NCI-H1417 (cell line): ENCODE data around the gene SPA17.

Experiments
- DNase-seq, 3 experiments: peaks; one replicate each; lab custom pipeline; 2025; lab: John Stamatoyannopoulos, UW

The SPA17 gene

GRCh38 chr11:124673333-124674167 is at the start of gene SPA17, which contains the start of gene SIAE:
SPA17 (plus strand) TSS chr11:124673904; CDS start chr11:124675265, 1,361 bp downstream.
SIAE (minus strand) TSS chr11:124673739; CDS start chr11:124673708, 31 bp downstream.
- peak; percentile 58 to 99 (median 94) for DNase-seq

GRCh38 chr11:124625504-124626168 is 48.1 kb upstream of the SPA17 start:
- no peak for DNase-seq

DNA sequence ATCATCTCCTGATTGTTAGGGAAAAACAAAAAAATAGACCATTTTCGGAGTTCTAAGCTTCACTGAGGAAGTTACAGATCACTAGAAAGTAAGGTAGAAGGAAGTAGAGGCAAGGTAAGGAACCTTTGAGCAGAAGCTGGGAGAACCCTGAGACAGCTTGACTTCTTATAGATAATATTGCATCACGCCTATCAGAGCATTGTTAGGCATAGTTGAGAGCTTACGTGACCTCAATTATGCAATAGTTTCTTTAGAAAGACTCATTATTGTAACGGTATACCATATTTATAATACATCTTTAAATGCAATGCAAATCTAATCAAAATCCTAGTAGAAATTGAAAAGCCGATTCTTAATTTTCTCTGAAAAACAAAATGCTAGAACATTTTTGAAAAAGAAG is 46.2 kb upstream of the SPA17 start:
- no peak for DNase-seq

DNA sequence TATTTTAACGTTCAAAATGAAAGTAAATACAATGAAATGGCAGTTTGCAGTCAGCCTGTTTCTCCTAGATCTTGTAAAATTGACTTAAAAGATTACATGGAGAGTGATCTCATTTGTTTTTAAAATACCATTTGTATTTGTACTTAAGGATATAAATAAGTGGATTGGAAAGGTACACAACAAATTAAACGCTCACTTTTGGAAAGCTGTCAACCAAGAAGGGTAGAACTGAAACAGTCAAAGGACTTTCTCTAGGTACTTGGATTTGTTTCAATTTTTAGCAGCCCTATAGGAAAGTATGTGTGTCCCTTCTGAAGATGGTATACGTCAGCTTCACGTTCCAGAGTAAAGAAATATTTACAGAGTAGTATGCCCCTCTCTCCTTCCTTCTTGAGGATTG is 43.7 kb upstream of the SPA17 start:
- no peak for DNase-seq

DNA sequence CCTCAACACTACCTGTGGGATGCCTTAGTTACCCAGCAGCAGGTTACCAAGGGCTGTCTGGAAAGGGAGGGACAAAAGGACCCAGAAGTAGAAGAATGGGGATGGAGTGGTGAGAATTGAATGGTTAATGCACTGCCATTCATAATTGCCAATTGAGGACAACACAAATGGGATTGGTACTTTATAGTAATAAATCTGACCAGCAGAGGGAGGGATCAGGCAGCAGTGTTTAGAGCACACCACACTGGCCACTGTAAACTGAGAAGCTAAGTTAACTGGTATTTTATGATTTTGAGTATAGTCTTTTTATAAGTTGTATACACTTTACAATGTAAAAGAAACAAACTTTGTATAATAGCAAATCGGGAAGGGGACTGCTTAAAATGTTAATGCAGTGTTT is 40.3 kb upstream of the SPA17 start:
- DNase-seq = peak in 1 of 3 experiments; percentile 20

GRCh38 chr11:124635932-124636331 is 37.8 kb upstream of the SPA17 start:
- DNase-seq = no peak

- DNase-seq = no peak
Measured at GRCh38 chr11:124638500-124638899, 35.2 kb upstream of the SPA17 start.

DNA sequence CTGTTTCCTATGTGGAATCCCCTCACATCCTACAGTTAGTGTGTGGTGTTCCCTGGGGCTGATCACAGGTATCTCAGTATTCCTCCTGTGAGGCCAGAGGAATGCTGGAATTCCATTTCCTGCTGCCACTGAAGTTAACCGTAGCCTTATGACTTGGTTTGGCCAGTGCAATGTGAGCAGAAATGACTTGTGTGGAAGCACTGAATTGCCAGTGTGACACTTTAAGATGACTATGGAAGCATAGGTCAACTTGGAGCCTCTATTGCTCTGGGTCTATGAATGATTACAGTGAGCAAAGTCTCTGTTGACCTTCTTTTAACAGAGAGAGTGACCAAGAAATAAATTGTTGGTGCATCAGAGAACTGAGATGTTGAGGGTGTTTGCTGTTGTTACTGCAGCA is 34.5 kb upstream of the SPA17 start:
- DNase-seq = no peak

DNA sequence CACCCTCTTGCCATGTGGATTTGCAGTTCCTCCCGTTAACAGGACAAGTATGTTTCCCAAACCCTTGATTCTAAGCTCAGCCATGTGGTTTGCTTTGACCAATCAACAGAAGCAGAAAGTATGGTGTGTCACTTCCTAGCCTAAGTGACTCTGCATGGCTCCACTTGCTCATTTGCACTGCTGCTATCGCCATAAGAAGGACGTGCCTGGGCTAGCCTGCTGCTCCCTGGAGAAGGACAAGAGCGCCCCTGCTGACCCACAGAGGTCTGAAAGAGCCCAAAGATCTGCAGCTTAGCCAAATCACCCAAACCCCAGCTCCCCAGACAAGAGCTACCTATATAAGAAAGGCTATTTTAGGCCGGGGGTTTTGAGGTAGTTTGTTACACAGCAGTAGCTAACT is 33.0 kb upstream of the SPA17 start:
- DNase-seq = no peak

- no peak for DNase-seq
Measured at GRCh38 chr11:124642628-124643027, 31.1 kb upstream of the SPA17 start.

- no peak for DNase-seq
Measured at GRCh38 chr11:124643042-124643604, 30.6 kb upstream of the SPA17 start.

DNA sequence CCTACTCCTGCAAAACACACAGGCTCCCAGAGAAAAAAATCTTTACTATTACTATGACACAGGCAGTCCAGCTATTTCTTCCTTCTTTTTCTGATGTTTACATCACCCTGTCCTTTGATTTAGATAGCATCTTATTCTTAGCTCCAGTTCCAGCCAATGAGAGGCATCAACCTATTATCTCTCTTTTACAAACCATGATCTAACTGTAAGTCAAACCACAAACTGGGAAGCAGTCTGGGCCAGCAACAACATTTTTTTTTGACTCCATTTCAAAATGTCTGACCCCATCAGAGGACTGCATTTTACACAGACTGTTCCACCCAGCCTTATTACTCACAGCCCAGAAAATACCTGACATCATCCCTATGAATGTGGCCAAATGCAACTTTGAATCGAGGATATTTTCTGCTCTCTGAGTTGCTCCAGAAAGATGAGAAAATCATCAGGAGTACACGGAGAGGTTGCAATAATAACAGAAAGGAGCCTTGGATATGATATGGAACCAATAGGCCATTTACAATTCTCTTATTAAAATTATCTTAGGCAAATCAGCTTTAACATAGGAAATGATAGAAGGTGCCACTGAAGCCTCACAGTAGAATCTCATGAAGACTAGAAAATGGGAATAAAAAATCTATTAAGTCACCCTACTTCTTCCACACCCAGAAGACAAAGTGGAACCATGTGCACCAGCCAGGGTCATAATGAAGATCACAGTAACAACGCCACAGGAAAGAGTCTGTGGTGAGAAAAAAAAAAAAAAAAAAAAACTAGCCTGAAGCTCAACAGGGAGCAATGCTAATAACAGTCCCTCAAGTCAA is 29.9 kb upstream of the SPA17 start:
- no peak for DNase-seq

DNA sequence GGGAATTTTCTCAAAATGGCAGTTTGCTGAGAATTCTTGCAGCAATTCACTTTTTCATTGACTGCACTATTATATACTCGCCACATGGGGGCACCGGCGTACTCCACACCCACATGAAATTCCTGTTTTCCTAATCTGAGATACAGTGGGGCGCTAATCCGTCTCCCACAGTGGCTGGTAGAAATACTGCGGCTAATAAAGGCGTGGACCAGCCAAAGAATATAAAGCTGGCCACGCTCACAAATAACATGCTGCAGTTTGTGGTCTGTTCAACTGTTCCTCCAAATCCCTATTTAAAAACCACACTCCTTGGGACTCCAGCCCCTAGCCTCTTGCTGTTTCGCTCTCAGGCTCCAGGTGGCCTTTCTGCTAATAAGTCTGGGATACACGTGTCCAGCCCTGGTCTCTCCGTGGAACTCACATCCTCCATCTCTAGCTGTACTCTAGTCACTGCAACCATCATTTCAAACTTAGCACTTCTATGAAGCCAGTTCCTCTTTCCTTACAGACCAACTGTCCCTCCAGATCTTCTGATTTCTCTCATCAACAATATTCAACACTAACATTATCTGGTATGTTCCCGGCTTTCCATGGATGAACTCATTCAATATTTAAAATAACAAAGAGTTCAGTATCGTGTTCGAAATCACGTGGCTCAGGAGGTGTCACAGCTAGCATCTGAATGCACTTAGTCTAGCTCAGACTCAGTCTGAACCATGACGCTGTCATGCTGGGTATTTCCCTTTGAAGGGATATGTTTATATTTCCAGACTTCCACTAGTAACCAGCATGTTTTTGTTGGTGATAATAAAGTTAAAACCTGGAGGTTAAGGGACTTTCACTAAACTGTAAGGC is 29.1 kb upstream of the SPA17 start:
- peak; percentile 37 to 90 (median 82) for DNase-seq

GRCh38 chr11:124646148-124646547 is 27.6 kb upstream of the SPA17 start:
- no peak for DNase-seq

DNA sequence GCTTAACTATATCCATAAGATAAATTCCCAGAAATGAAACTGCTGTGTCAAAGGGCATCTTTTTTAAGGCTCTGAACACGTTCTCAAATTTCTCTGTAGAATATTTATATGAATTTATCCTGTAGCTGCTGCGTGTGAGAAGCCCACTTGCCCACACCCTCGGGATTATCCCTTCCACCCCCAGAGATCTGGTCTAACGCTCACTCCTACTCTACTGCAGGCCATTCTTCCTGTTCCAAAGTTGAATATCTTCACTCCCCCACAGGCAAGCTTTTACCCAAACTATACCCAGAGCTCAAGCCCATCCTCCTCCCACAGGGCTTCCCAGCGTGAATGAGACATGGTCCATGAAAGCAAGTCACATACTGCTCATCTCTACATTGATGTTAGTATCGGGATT is 25.1 kb upstream of the SPA17 start:
- DNase-seq = no peak

- DNase-seq = peak; percentile 63 to 92 (median 88)
Measured at GRCh38 chr11:124656774-124657630, 16.7 kb upstream of the SPA17 start.

GRCh38 chr11:124657904-124658303 is 15.8 kb upstream of the SPA17 start:
- DNase-seq = peak in 1 of 3 experiments; percentile 54

DNA sequence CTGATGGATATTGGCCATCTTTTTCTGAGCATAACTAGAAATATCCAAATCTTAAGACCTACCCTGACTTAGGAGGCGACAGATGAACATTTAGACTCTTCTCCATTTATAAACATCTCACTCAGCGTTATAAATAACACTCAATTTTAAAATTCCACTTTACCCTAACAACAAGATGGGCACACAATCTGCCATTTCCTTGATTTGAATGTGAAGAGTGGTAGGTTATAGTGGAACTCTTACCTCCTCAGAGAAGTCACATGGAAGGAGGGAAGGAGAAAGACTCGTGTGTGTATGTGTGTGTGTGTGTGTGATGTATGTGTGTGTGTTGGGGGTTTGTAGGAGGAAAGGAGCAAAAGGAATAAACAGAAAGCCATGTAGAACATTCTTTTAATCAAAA is 15.2 kb upstream of the SPA17 start:
- no peak for DNase-seq

GRCh38 chr11:124658986-124659385 is 14.7 kb upstream of the SPA17 start:
- DNase-seq = no peak

GRCh38 chr11:124661553-124661952 is 12.2 kb upstream of the SPA17 start:
- no peak for DNase-seq
